GM18519 (cell line): Measurements from ENCODE around the gene HORMAD2.

Experiments used
- ATAC-seq: cut with Tn5 transposase; IDR thresholded peaks from one replicate; pipeline ENCODE4 v1.9.1; 2021; ENCODE audit warnings: mild to moderate bottlenecking, moderate library complexity; ENCODE audit not compliant: unreplicated experiment, low FRiP score

The HORMAD2 gene

DNA sequence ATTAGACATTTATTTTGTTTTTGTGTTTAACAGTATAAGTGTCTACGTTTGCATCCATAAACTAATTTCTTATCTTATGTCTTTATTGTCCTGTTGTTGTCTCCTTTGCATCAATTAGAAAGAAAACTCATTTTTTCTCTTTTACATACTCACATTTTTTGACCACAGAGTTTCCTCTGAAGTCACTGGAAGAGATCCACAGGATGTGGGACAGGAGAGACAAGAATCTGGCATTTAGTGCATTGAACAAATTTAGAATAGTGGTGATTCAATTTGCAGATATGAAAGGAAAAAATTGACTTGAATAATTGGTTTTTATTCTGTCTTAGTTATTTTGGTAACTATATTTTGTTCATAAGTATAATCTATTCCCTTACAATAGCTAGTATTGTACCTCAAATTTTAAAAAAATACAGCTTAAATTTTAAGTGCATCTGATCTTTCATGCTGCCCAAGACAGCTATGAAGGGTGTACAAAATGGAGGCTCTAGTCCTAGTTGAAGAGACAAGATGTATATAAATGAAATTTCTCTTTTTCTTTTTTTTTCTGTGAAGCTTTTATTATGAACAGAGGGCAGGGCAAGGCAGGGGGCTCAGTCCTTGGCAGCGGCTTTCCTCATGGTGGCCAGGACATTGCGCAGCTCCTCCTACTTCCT, 24.4 kb downstream of the HORMAD2 start:
- ATAC-seq: no peak

DNA sequence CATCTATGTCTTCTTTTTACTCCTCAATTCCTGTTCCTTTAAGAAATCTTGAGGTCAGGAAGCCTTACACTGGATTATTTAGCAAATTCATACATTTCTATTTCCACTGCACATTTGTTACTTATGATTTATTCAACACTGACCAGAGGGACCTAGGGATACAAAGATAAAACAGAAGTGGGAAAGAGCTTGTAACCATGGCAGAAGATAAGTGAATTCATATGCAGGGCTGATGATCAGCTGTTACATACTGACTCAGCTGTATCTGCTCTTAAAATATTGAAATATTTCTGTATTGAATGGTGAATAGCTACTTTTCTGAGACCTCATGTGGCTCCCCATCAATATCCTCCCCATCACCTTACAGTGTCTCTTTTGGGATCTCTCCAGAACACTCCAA, 25.2 kb downstream of the HORMAD2 start:
- no peak for ATAC-seq

DNA sequence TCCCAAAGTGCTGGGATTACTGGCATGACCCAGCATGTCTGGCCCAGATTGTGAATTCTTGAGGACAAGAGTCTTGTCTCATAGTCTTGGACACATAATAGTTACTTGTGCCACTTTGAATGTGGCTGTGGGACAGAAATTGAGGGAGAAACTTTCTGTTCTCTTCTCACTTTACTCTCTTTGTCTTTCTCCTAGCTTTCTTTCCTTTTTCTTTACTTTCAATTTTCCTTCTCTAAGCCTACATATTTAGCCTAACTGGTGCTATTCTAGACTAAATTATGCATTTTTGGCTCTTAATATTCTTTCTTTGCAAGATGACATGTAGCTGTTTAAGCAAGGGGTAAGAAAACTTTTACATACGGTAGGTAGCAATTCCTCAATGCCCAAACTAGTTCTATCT, 33.2 kb downstream of the HORMAD2 start:
- ATAC-seq: no peak

DNA sequence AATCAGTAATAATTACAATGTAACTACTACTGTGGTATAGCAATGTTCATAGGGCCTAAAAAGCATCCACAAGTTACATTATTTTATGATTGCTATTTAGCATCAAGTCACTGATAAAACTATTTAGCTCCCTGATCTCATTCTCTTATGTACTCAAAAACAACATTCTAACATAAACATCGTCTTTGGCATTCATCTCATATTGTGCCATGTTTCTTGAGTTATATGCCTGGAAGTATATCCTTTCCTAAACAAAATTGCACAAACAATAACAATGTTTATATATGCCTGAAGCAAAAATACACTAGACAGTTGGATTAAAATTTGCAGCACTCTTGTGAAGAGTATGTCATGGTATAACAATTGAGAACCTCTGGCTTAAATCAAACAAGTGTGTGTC, 34.1 kb downstream of the HORMAD2 start:
- ATAC-seq: no peak

DNA sequence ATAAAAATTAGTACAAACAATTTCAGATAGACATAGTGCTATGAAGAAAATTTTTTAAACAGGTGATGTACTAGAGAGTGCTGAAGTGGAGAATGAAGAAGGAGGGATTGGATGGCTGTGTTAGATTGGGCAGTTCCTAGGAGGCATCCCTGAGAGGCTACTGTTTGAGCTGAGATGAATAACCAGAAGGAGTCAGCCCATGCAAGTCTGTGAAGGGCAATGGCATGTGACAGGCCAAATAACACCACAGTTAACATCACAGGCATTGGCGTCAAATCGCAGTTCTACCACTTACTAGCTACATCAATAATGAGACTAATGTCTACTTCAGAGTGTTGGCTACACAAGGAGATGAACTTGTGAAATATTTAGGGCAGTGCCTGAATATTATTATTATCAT, 35.4 kb downstream of the HORMAD2 start:
- no peak for ATAC-seq

DNA sequence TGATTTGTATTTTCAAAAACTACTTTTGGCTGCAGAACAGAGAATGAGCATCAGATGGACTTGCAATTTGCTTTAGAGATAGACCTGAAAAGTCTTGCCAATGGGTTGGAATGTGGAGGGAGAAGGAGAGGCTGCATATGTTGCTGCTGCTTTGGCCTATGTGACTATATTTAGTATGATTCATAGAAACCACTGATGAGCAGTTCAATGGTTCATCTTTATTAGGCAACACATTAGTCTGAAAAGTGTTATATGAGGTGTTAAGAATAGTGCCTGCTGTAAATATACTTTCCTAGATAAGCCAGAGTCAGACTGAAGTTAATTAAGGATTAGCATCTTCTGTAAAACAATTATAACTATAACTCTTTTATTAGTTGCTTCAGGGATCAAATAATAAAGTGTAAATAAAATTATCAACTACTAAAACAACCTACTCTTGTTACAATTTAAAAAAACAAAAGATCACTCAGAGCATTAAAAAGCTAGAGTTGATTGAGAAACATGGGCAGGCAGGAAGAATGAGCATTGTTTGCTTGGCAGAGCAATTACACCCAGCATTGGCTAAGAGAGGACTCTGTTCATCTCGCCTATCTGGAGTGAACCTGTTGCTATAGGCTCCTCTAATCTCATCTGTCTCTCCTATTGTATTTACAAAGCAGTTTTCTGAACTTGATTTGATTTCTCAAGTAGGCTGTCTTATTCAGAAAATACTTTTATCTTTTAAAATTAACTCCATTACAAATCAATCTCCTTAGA, 36.3 kb downstream of the HORMAD2 start:
- no peak for ATAC-seq

DNA sequence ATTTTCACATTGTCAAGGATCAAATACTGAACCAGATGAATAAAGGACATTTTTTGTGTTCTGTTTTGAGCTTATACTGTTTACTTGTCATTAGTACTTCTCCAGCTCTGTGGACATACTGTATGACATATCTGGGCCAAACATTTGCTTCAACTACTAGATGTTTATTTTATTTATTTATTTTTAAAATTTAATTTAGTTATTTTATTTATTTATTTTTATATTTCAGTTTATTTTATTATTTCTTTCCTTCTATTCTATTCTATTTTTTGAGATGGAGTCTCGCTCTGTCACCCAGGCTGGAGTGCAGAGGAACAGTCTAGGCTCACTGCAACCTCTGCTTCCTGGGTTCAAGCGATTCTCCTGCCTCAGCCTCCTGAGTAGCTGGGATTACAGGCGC, 37.0 kb downstream of the HORMAD2 start:
- no peak for ATAC-seq

DNA sequence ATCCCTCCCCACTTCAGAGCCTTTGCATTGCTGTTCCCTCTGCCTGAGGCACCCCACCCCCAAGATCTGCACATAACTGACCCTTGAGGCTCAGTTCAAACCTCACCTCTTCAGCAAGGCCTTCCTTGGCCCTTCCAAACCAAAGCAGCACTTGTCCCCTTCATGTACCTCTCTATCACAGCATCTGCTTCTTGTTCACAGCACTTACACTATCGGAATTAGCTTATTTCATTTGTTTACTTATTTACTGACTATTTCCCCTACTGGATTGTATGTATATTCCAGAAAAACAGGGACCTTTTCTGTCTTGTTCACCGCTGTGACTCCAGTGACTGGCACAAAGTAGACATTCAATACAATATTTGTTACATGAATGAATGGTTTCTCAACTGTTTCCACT, 38.0 kb downstream of the HORMAD2 start:
- no peak for ATAC-seq

DNA sequence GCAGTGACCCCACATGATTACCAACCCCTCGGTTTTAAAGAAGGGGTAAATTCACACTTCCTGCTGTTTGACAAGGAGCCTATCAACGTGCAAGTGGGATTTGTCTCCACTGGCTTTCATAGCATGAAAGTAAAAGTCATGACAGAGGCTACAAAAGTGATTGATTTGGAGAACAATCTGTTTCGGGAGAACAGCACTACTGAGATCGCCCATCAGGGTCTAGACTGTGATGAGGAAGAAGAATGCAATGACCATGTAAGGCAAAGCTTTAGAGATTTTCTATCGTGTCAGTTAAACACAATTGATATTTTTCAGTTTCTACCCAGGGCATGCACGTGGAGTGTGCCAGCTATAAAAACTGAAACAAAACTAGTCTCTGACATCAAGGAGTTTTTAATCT, 41.7 kb downstream of the HORMAD2 start:
- no peak for ATAC-seq

DNA sequence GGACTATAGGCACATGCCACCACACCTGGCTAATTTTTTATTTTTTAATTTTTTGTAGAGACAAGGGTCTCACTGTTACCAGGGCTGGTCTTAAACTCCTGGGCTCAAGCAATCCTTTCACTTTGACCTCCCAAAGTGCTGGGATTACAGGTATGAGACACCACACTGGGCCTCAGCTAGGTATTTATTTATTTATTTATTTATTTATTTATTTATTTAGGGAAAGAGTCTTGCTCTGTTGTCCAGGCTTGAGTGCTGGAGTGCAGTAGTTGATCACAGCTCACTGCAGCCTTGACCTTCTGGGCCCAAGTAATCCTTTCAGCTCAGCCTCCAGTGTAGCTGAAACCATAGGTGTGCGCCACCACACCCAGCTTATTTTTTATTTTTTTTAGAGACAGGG, 43.2 kb downstream of the HORMAD2 start:
- no peak for ATAC-seq

DNA sequence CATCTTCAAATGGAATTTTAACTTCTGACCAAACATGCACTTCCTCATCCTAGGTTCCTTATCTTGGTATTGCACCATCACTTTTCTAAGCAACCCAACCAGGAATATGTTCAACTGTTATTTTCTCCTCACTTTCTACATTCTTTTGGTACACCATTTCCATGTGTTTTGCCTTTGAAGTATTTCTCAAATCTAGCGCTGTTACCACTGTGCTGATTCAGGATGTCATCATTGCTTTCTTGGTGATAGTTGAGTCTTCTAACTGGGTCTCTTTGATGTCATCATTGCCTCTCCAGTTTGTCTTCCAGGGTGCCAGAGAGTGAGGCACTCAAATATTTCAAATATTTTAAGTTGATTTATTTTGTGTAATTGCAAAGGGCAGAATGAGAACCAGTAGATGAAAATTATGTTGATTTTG, 47.5 kb downstream of the HORMAD2 start:
- no peak for ATAC-seq

DNA sequence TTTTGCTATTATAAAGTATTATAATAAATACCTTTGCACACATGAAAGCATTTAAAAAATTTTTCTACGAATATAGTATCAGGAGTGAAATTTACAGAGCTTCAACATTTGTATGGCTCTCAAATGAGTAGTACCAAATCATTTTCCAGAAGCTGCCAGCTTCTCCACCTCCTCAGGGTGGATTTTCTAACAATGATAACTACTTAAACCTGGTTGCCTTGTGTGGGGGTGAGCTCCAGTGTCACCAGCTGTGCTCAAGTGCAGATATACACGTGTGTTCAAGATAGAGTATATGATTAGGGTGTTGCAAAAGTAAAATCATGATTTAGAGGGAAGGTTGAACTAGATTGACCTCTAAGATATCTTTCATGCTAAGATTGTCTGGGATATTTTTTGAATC, 48.2 kb downstream of the HORMAD2 start:
- ATAC-seq: no peak

DNA sequence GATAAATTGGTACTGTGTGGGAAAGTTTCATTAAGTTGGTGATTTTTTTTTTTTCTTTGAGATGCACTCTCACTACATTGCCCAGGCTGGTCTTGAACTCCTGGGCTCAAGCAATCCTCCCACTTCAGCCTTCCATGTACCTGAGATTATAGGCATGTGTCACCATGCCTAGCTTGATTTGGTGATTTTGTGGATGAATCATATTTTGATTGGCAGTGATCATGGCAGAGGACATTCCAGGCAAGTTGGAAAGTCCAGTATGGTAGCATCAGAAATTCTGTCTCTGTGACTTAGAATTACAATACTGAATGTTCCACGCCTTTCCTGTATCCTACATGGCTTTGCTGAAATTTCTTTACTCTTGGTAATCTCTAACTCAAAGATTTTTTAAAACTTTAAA, 49.4 kb downstream of the HORMAD2 start:
- ATAC-seq: no peak

DNA sequence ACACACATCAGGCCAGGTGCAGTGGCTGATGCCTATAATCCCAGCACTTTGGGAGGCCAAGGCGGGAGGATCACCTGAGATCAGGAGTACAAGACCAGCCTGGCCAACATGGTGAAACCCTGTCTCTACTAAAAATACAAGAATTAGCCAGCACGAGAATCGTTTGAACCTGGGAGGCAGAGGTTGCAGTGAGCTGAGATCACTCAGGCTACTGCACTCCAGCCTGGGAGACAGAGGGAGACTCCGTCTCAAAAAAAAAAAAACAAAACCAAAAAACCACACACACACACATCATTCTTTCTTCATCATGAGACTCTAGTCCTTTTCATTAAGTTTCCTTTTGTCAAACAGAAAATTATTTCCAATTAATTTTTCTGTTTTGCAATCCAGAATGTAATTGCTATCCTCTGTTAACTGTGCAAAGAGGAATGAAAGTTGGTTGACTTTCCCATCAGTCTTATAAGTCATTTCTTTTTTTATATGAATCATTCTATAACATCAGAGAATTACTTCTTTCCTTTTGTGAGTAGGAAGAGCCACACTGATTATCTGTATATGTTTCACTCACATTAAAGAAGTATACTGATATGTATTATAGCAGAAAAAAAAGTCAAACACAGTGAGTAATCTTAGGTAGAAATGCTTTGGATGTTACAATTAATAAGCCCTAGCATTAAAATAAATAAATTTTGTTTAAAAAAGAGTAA, 52.2 kb downstream of the HORMAD2 start:
- no peak for ATAC-seq

DNA sequence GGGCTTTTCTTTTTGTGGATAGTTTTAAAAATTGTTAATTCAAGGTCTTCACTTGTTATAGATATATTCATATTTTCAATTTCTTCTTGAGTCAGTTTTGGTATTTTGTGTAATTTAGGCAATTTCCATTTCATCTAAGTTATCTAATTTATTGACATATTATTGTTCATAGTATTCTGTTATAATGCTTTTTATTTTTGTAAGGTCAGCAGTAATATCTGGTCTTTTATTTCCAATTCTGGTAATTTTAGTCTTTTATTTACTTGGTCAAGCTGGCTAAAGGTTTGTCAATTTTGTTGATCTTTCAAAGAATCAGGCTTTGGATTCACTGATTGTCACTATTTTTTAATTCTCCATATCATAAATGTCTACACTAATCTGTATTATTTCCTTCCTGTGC, 60.1 kb downstream of the HORMAD2 start:
- ATAC-seq: no peak

DNA sequence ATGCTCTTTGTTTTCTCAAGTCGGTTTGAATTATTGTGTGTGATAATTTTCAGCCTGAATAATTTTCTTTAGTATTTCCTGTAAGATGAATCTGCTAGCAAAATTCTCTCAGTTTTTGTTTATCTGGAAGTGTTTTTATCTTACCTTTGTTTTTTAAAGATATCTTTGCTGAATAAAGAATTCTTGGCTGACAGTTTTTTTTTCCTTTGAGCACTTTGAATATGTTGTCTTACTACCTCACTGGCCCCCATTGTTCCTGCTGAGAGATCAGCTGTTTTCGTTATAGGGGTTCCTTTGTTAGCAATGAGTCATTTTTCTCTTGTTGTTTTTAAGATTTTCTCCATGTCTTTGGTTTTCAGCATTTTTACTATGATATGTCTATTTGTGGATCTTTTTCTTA, 63.0 kb downstream of the HORMAD2 start:
- no peak for ATAC-seq

DNA sequence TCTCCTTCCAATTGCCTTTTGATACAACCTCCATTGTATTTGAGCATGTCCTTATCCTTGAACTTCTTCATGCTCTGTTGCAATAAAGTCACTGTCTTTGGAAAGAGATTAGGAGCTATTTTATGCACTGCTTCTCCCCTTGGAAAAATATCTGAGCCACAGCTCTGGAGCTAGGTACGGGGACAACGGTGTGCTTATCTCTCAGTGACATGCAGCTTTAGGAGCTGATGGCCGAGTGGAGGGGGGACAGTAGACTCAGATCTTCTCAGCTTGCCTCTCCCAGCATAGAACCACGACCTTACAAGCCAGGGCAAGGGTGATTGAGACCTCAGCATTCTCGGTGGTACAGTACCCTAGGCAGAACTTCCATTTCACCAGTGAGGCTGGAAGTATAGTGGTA, 64.1 kb downstream of the HORMAD2 start:
- ATAC-seq: no peak

DNA sequence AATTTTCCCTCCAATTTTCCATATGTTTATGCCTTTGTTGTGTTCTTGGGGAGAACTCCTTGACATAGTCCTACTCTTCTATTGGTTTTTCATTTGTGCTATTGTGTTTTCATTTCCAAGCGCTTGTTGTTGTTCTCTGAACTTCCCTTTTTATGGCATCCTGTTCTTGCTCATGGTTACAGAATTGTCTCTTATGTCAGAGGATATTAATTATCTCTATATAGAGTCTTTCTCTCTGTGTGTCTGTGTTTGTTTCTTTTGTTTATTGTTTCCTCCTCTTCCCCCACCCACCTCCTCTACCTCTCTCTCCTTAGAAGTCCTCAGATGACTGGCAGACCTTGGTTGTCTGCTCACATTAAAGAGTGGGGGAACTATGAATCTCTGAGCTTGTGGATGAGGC, 69.9 kb downstream of the HORMAD2 start:
- no peak for ATAC-seq

DNA sequence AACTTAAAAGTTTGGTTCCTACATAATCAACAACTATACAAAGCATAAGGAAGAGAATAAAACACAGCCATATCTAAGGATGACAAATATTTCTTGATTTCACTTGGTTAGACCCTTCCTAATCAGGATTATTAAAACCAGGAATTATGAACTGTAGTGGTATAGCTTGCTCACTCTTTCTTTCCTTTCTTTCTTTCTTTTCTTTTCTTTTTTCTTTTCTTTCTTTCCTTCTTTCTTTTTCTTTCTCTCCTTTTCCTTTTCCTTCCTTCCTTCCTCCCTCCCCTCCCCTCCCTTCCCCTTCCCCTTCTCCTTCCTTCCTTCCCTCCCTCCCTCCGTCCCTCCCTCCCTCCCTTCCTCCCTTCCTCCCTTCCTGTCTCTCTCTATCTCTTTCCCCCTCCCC, 78.0 kb downstream of the HORMAD2 start:
- ATAC-seq: no peak

DNA sequence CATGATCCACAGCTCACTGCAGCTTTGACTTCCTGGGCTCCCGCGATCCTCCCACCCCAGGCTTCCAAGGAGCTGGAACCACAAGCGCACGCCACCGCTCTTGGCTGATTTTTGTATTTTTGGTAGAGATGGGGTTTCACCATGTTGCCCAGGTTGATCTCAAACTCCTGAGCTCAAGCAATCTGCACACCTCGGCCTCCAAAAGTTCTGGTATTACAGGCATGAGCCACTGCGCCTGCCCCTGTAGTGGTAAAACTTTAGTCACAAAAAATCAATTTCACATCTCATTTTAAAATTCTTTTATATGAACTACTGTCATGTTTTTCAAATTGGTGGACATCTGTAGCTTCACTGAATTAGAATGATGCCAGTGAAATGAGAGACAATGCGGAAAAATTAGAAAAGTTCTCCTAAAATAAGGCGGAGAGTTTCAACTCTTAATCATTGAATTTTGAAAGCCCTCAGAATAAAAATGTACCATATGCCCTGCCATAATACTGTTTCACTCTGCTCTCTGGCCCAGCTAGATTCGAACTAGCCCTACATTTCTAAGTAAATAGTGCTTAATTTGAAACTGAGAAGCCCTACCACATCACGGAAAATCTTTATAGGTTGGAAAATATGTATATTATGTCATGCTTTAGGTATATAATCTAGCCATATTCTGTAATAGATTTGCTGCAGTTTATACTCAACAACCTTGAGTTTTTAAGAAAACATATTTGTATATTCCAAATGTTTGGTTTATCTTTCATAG, 78.7 kb downstream of the HORMAD2 start:
- ATAC-seq: no peak
